HG03280 (cell line): ENCODE results near the gene MSLN.
"Not testable (repeated sequence)": the region's sequence is repeated elsewhere in the genome, so short reads cannot be mapped to it uniquely, and the experiment has no call there.

Experiments used
- ATAC-seq: cut with Tn5 transposase; IDR thresholded peaks from one replicate; pipeline ENCODE4 v1.9.1; 2021; ENCODE audit warnings: mild to moderate bottlenecking, moderate library complexity; ENCODE audit not compliant: unreplicated experiment

The MSLN gene

GRCh38 chr16:770411-770810 lies 9.9 kb downstream of the MSLN start:
- no peak for ATAC-seq

- no peak for ATAC-seq
These were observed 12.4 kb downstream of the MSLN start for GRCh38 chr16:772959-773358.

DNA sequence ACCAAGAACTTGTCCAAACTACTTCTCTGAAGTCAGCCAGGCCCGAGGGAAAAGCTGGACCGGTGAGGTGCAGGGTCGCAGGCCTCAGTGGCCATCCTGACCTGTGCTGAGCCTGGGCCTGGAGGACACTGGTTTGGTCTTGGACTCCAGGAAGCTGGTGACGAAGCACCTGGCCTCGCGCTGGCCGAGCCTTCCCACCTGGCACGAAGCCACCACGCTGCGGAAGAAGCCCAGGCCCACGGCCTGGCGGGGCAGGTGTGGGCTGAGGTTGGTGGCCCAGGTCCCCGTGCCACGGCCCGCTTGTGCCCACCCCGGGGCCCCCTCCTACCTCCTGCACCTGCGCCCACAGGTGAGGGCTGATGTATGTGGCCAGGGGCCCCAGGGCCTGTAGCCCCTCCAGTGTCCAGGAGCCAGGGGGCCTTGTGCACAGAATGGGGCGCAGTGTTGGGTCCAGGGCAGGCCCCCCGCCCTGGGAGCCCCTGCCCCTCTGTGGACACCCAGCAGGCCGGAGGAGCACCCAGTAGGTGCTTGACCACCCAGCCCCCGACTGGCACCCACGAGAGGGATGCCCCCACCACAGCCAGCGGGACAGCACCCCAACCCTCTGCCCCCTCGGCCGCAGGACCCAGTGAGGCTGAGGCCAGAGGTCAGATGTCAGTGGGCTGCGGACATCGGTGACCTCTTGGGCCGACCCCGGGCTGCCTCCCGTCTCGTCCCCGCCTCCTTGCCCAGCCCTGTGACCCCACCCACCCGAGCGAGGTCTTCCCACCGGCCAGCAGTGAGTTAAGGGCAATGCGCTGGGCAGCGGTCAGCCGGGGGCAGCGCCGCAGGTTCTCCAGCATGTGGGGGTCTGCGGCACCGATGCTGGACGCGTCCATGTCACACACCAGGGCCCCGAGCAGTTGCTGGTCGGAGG lies 13.8 kb downstream of the MSLN start:
- no peak for ATAC-seq

DNA sequence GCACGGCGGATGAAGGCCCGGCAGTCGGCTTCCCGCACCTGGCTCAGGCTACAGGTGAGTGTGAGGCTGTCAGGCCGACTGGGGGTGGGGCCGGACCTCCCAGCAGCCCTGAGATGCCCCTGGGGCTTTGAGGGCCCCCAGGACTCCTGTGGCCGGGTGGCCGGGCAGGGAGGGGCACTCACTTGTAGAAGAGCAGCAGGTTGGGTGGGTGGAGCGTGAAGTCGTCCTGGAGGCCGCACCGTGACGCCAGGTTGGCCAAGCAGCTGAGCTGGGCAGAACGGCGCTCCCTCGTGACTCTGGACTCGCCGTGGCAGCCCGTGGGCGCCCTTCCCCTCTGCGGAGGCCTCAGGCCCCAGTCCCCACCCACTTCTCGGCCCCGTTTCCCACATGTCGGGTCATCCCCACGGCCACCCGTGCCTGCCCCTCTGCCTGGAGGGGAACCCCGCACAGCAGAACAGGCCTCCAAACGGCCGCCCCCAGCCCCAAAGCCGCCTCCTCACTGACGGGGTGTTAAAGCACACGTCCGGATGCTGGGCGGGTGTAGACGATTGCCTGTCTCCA lies 14.8 kb downstream of the MSLN start:
- ATAC-seq, result no peak

DNA sequence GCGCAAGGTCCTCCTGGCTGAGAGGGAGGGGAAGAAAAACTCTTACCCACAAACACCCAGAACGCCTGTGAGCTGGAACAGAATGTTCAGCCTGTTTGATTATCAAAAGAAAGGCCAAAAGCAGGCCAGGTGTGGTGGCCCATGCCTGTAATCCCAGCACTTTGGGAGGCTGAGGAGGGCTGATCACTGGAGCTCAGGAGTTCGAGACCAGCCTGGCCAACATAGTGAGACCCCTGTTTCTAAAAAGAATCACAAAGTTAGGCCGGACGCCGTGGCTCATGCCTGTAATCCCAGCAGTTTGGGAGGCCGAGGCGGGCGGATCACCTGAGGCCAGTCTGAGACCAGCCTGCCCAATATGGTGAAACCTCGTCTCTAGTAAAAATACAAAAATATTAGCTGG lies 15.8 kb downstream of the MSLN start:
- ATAC-seq, result not testable (repeated sequence)

- ATAC-seq, result no peak
These were observed 16.3 kb downstream of the MSLN start for GRCh38 chr16:776824-777223.

- ATAC-seq, result no peak
These were observed 17.3 kb downstream of the MSLN start for GRCh38 chr16:777826-778225.

- no peak for ATAC-seq
These were observed 17.9 kb downstream of the MSLN start for GRCh38 chr16:778447-778846.

GRCh38 chr16:778909-779527 lies 18.5 kb downstream of the MSLN start:
- ATAC-seq, result no peak

DNA sequence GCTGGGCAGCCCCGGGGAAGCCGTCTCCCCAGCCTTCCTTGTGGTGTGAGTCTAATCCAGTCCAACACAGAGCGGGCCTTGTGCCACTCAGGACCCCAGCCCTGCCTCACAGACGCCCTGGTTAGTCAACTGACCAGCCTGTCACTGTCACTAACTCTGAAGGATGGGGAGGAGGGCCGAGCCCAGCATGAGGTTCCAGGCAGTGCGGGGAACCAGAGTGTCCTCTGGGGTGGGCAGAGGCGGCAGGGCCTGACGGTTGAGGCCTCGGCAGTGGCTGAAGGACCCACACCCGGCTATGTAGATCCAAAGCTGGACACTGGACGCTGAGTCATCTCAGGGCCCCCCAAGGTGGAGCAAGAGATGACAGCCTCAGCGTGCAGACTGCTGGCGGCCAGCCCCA lies 19.0 kb downstream of the MSLN start:
- no peak for ATAC-seq

- ATAC-seq, result no peak
These were observed 19.8 kb downstream of the MSLN start for GRCh38 chr16:780296-780695.

GRCh38 chr16:781346-782010 lies 20.9 kb downstream of the MSLN start:
- ATAC-seq, result no peak

DNA sequence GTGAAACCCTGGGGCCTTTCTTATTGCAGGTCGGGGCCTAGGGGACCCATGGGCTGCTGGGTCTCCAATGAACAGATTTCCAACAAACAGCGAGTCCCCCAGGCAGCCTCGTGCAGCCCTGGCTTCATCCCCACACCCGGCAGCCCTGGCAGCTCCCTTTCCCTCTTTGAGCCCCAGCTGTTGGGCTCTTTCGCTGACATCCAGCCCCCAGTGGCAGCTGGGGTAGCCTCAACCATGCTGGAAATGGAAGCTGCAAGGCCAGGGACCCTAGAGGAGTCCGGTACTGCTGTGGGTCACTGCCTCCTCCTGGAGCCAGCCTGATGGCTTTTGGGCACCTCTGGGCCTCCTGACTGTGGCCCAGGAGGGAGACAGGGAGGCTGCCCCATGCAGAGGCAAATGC lies 21.7 kb downstream of the MSLN start:
- ATAC-seq, result no peak

DNA sequence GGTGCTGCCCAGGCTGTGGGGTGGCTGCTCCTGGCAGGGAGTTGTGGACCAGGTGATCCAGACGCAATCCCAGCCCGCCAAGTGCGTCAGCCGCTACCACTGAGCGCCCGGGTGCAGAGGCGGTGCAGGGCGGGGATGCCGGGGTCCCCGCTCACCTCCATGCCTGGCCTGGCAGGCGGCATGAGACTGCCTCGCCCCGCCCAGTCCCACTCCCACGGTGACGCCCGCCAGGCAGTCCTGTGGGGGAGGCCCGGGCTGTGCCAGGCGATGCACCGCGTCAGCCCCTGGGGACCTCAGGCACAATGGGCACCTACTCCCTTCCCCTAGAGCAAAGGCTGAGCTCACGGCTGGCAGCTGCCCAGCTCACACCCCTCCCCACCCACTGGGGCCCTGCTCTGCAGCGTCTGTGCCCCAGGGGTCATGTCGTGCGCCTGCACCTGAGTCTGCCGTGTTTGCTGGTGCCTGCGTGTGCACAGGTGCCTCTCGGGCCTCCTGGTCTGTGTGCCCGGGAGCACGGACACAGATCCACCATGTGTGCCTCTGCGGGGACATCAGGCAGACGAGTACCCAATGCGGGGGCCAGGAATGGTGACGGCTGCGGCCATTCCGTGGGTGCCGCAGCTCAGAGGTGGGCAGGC lies 22.4 kb downstream of the MSLN start:
- ATAC-seq, result no peak

DNA sequence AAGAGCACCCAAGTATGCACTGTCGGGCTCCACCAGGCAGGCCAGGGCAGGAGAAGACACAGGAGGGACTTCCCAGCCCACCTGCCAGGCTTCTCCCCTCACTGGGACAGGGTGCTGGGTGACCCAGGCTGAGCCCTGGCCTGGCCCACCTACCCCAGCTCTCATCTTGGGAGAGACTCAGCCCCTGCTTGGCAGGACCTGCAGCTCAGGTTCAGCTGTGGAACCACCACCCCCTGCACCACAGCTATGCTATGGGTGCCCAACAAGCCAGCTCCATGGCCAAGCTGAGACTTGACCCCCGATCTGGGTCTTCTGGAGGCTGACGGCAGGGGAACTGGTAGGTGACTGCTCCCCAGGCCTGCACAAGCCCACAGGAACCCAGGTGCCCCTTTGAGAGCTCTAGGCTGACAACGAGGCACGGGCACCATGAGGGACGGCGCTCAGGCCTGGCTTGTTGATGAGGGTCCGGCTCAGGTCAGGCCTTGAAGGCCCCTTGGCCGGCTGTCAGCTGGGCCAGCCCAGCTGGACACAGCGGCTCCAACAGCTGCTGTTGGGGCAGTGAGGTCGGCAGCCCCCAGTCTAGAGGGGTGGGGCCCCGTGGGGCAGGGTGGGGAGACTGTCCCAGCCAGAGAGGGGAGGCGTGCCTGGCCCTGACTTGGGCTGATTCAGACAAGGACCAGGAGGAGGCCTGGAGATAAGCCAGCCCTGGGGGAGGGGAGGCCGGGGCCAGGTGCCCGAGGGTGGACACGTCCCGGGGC lies 23.0 kb downstream of the MSLN start:
- no peak for ATAC-seq

DNA sequence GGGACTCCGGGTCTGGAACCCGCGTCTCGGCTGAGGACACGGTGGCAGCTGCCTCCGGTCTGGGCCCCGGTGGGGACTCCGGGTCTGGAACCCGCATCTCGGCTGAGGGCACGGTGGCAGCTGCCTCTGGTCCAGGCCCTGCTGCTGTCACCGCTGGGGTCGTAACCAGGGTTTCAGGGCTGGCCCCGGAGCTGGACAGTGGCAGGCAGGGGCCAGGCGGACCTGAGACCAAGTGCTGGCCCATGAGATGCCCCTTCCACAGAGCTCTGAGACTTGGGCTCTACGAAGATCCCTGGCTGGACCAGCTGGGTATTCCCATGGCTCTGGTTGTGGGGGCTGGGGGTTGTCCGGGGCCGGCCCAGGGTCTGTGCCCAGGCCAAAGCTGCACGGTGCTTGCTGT lies 23.9 kb downstream of the MSLN start:
- ATAC-seq, result no peak

- ATAC-seq, result no peak
These were observed 25.3 kb downstream of the MSLN start for GRCh38 chr16:785563-786535.

- ATAC-seq, result no peak
These were observed 26.9 kb downstream of the MSLN start for GRCh38 chr16:787321-787966.

GRCh38 chr16:787978-788398 lies 27.5 kb downstream of the MSLN start, which contains the start of gene RPUSD1:
RPUSD1 (minus strand) TSS chr16:788381; CDS start chr16:787737, 644 bp downstream.
- peak; percentile 21 for ATAC-seq
